Activated CD4-positive, alpha-beta T cell treated with anti-CD3 and anti-CD28 coated beads, Interleukin-2, amount 10 ng/mL, durations not matched to agents 7 days and 5 days (primary cell): Measurements from ENCODE around the gene RAB31. TPM values are rescaled to one million over a fixed set of nuclear protein-coding genes. Genes with fewer than 3 reads are reported as not detected.
A peak's percentile ranks its signal among the peaks of the same experiment; 100 is the strongest.
"Not testable (repeated sequence)": the region's sequence is repeated elsewhere in the genome, so short reads cannot be mapped to it uniquely, and the experiment has no call there.

Experiments used
- CTCF ChIA-PET: fragments of 350-600 bp; sonication (Branson Sonifier 250); formaldehyde crosslinking; loops from one replicate; lab custom pipeline; 2021; ENCODE audit warnings: antibody characterized with exemption; lab: Charles Lee
- POLR2A ChIA-PET: fragments of 350-600 bp; sonication (Branson Sonifier 250); formaldehyde crosslinking; loops from one replicate; lab custom pipeline; 2021; ENCODE audit warnings: antibody characterized with exemption; lab: Charles Lee
- DNase-seq: peaks from one replicate; pipeline ENCODE4 v3.0.0-alpha.2; 2020
- H3K27ac Mint-ChIP-seq: one replicate; pipeline ENCODE4 v1.8.0; 2021; ENCODE audit warnings: mild to moderate bottlenecking, moderate library complexity, mixed read lengths
- H3K27me3 Mint-ChIP-seq: one replicate; pipeline ENCODE4 v1.8.0; 2021; ENCODE audit warnings: mixed read lengths
- H3K36me3 Mint-ChIP-seq: one replicate; pipeline ENCODE4 v1.8.0; 2021; ENCODE audit warnings: low read depth, mixed read lengths
- H3K4me1 Mint-ChIP-seq: one replicate; pipeline ENCODE4 v1.8.0; 2021; ENCODE audit warnings: mixed read lengths
- H3K4me3 Mint-ChIP-seq: one replicate; pipeline ENCODE4 v1.8.0; 2021; ENCODE audit warnings: mild to moderate bottlenecking, moderate library complexity, mixed read lengths
- H3K9me3 Mint-ChIP-seq: one replicate; pipeline ENCODE4 v1.8.0; 2021; ENCODE audit warnings: mixed read lengths
- total RNA-seq, 2 experiments: library from RNA; stranded (reverse); gene quantifications; one replicate each; pipeline ENCODE4 v1.2.3, GENCODE V29; 2021

The RAB31 gene
- 1 to 10 TPM in 1 of 2 experiments, under 1 TPM in 1; 0.92 to 1.3 TPM for total RNA-seq

GRCh38 chr18:9708057-9708433, at the start of gene RAB31:
TSS of gene RAB31 (plus strand) at chr18:9708301. CDS start at chr18:9708406, 105 bp downstream.
- POLR2A ChIA-PET: no interaction called here
- DNase-seq: no peak
- no peaks in the 10 kb centered on the region for H3K9me3 Mint-ChIP-seq

GRCh38 chr18:9659499-9660375, 48.4 kb upstream of the RAB31 start:
- ChIA-PET CTCF (no interaction called here), POLR2A (no interaction called here)
- no peak overlapping the region for H3K27ac Mint-ChIP-seq
- H3K4me3 Mint-ChIP-seq: no peak overlapping the region
- no peaks in the 10 kb centered on the region for H3K9me3 Mint-ChIP-seq
- DNase-seq: no peak
- no peaks in the 10 kb centered on the region for H3K27me3 Mint-ChIP-seq
- no peaks in the 10 kb centered on the region for H3K36me3 Mint-ChIP-seq
- no peaks in the 10 kb centered on the region for H3K4me1 Mint-ChIP-seq

More at GRCh38 chr18:9708057-9708433, at the start of gene RAB31:
- H3K27ac Mint-ChIP-seq: peak within 1 kb of the TSS; percentile 28
- peak within 1 kb of the TSS; percentile 75 for H3K4me3 Mint-ChIP-seq
- peaks cover 81% of the 10 kb centered on the region for H3K27me3 Mint-ChIP-seq
- CTCF ChIA-PET: no interaction called here
- no peaks in the 10 kb centered on the region for H3K36me3 Mint-ChIP-seq
- H3K4me1 Mint-ChIP-seq: peaks cover 48% of the 10 kb centered on the region

GRCh38 chr18:9661564-9661963, 46.5 kb upstream of the RAB31 start:
- H3K4me1 Mint-ChIP-seq: no peaks in the 10 kb centered on the region

GRCh38 chr18:9663377-9663776, 44.7 kb upstream of the RAB31 start:
- Mint-ChIP-seq H3K4me1 (no peaks in the 10 kb centered on the region), H3K4me3 (no peak overlapping the region), H3K27ac (no peak overlapping the region), H3K9me3 (no peaks in the 10 kb centered on the region), H3K36me3 (no peaks in the 10 kb centered on the region), H3K27me3 (peaks cover 3% of the 10 kb centered on the region)
- ChIA-PET CTCF (no interaction called here), POLR2A (no interaction called here)
- no peak for DNase-seq

More at GRCh38 chr18:9661564-9661963, 46.5 kb upstream of the RAB31 start:
- POLR2A ChIA-PET: no interaction called here
- Mint-ChIP-seq H3K9me3 (no peaks in the 10 kb centered on the region), H3K27ac (no peak overlapping the region), H3K27me3 (peaks cover under 1% of the 10 kb centered on the region), H3K4me3 (no peak overlapping the region), H3K36me3 (no peaks in the 10 kb centered on the region)
- CTCF ChIA-PET: interaction anchor here (0.6 to 1.1 kb wide), 2 partner anchors 9 to 1837 kb away, joined by 3 read pairs; no protein-coding TSS in a partner anchor
- no peak for DNase-seq

GRCh38 chr18:9665314-9665713, 42.8 kb upstream of the RAB31 start:
- Mint-ChIP-seq H3K27ac (no peak overlapping the region), H3K4me1 (no peaks in the 10 kb centered on the region), H3K9me3 (no peaks in the 10 kb centered on the region), H3K4me3 (no peak overlapping the region), H3K27me3 (peaks cover 3% of the 10 kb centered on the region), H3K36me3 (no peaks in the 10 kb centered on the region)
- ChIA-PET CTCF (no interaction called here), POLR2A (no interaction called here)
- no peak for DNase-seq

GRCh38 chr18:9666548-9666947, 41.6 kb upstream of the RAB31 start:
- Mint-ChIP-seq H3K4me1 (no peaks in the 10 kb centered on the region), H3K36me3 (no peaks in the 10 kb centered on the region), H3K9me3 (no peaks in the 10 kb centered on the region), H3K27me3 (peaks cover 3% of the 10 kb centered on the region), H3K27ac (no peak overlapping the region), H3K4me3 (no peak overlapping the region)
- DNase-seq: no peak
- CTCF ChIA-PET: no interaction called here
- POLR2A ChIA-PET: no interaction called here

GRCh38 chr18:9669016-9669415, 39.1 kb upstream of the RAB31 start:
- no peak overlapping the region for H3K27ac Mint-ChIP-seq
- no peak for DNase-seq
- H3K4me3 Mint-ChIP-seq: no peak overlapping the region
- H3K27me3 Mint-ChIP-seq: peaks cover 6% of the 10 kb centered on the region
- H3K36me3 Mint-ChIP-seq: no peaks in the 10 kb centered on the region
- H3K9me3 Mint-ChIP-seq: no peaks in the 10 kb centered on the region
- peaks cover 7% of the 10 kb centered on the region for H3K4me1 Mint-ChIP-seq
- ChIA-PET CTCF (no interaction called here), POLR2A (no interaction called here)

GRCh38 chr18:9671214-9671613, 36.9 kb upstream of the RAB31 start:
- H3K27ac Mint-ChIP-seq: no peak overlapping the region
- H3K4me3 Mint-ChIP-seq: no peak overlapping the region
- POLR2A ChIA-PET: no interaction called here
- CTCF ChIA-PET: no interaction called here
- DNase-seq: no peak
- H3K9me3 Mint-ChIP-seq: no peaks in the 10 kb centered on the region
- no peaks in the 10 kb centered on the region for H3K36me3 Mint-ChIP-seq
- peaks cover 7% of the 10 kb centered on the region for H3K4me1 Mint-ChIP-seq
- peaks cover 17% of the 10 kb centered on the region for H3K27me3 Mint-ChIP-seq

- peaks cover 15% of the 10 kb centered on the region for H3K27me3 Mint-ChIP-seq
- no peak overlapping the region for H3K27ac Mint-ChIP-seq
- H3K9me3 Mint-ChIP-seq: no peaks in the 10 kb centered on the region
- CTCF ChIA-PET: interaction anchor here (1.8 kb wide), 1 partner anchor 13 kb away, joined by 3 read pairs; no protein-coding TSS in a partner anchor
- POLR2A ChIA-PET: no interaction called here
- H3K36me3 Mint-ChIP-seq: no peaks in the 10 kb centered on the region
- H3K4me3 Mint-ChIP-seq: no peak overlapping the region
- H3K4me1 Mint-ChIP-seq: peaks cover 7% of the 10 kb centered on the region
- peak; percentile 37 for DNase-seq
These were observed 34.5 kb upstream of the RAB31 start for GRCh38 chr18:9673296-9674251.

- peak overlapping the region; percentile 60 for H3K27ac Mint-ChIP-seq
- POLR2A ChIA-PET: interaction anchor here (0.6 kb wide), 1 partner anchor 21 kb away, joined by 3 read pairs; no protein-coding TSS in a partner anchor
- CTCF ChIA-PET: not testable (repeated sequence)
These were observed 29.9 kb upstream of the RAB31 start for GRCh38 chr18:9678216-9678615.

GRCh38 chr18:9679125-9679524, 29.0 kb upstream of the RAB31 start:
- ChIA-PET CTCF (interaction anchor here (0.5 kb wide), 1 partner anchor 29 kb away, joined by 5 read pairs; no protein-coding TSS in a partner anchor), POLR2A (no interaction called here)
- H3K36me3 Mint-ChIP-seq: no peaks in the 10 kb centered on the region
- H3K27me3 Mint-ChIP-seq: peaks cover 34% of the 10 kb centered on the region
- no peak for DNase-seq
- H3K4me1 Mint-ChIP-seq: no peaks in the 10 kb centered on the region
- H3K9me3 Mint-ChIP-seq: no peaks in the 10 kb centered on the region
- no peak overlapping the region for H3K27ac Mint-ChIP-seq
- no peak overlapping the region for H3K4me3 Mint-ChIP-seq

More at GRCh38 chr18:9678216-9678615, 29.9 kb upstream of the RAB31 start:
- not testable (repeated sequence) for H3K36me3 Mint-ChIP-seq, DNase-seq, H3K4me3 Mint-ChIP-seq, H3K9me3 Mint-ChIP-seq, H3K4me1 Mint-ChIP-seq
- peaks cover 32% of the 10 kb centered on the region for H3K27me3 Mint-ChIP-seq

GRCh38 chr18:9681217-9681616, 26.9 kb upstream of the RAB31 start:
- ChIA-PET POLR2A (no interaction called here), CTCF (no interaction called here)
- Mint-ChIP-seq H3K27ac (no peak overlapping the region), H3K36me3 (no peaks in the 10 kb centered on the region), H3K27me3 (peaks cover 23% of the 10 kb centered on the region), H3K9me3 (no peaks in the 10 kb centered on the region), H3K4me1 (peaks cover 12% of the 10 kb centered on the region), H3K4me3 (no peak overlapping the region)
- DNase-seq: no peak
